ENCODE results near the gene AADAT. TPM values are rescaled to one million over a fixed set of nuclear protein-coding genes. Genes with fewer than 3 reads are reported as not detected.
A peak's percentile ranks its signal among the peaks of the same experiment; 100 is the strongest.
"Not testable (repeated sequence)": the region's sequence is repeated elsewhere in the genome, so short reads cannot be mapped to it uniquely, and the experiment has no call there.

The AADAT gene
- total RNA-seq, 1 donor from 2014 or later: 24.2 TPM

- Mint-ChIP-seq H3K27ac (no peak overlapping the region), H3K36me3 (peaks cover 5% of the 10 kb centered on the region), H3K9me3 (peaks cover 16% of the 10 kb centered on the region), H3K4me1 (peaks cover 22% of the 10 kb centered on the region), H3K27me3 (ENCODE audit: insufficient read depth, low read depth) (peaks cover 7% of the 10 kb centered on the region), H3K4me3 (no peak overlapping the region)
- Histone ChIP-seq H3K27ac (no peak overlapping the region), H3K4me1 (peaks cover 18% of the 10 kb centered on the region), H3K4me3 (no peak overlapping the region), H4K20me1 (ENCODE audit: low read depth) (no peaks in the 10 kb centered on the region), H3K4me2 (no peak overlapping the region), H3K27me3 (no peaks in the 10 kb centered on the region), H3F3A (ENCODE audit: low read depth) (peaks cover 6% of the 10 kb centered on the region), H3K9me3 (ENCODE audit: low read depth) (no peaks in the 10 kb centered on the region), H3K79me2 (ENCODE audit: low read depth) (no peaks in the 10 kb centered on the region), H2AFZ (replicated peaks) (no peak overlapping the region), H3K36me3 (no peaks in the 10 kb centered on the region), H3K9ac (no peak overlapping the region)
- no peak for DNase-seq (ENCODE audit: low spot score)
- TF ChIP-seq EZH2phosphoT487 (IDR thresholded peaks at IDR 0.05) (no peak), EZH2 (IDR thresholded peaks at IDR 0.05) (no peak)
- TF ChIP-seq, protein P1, sequence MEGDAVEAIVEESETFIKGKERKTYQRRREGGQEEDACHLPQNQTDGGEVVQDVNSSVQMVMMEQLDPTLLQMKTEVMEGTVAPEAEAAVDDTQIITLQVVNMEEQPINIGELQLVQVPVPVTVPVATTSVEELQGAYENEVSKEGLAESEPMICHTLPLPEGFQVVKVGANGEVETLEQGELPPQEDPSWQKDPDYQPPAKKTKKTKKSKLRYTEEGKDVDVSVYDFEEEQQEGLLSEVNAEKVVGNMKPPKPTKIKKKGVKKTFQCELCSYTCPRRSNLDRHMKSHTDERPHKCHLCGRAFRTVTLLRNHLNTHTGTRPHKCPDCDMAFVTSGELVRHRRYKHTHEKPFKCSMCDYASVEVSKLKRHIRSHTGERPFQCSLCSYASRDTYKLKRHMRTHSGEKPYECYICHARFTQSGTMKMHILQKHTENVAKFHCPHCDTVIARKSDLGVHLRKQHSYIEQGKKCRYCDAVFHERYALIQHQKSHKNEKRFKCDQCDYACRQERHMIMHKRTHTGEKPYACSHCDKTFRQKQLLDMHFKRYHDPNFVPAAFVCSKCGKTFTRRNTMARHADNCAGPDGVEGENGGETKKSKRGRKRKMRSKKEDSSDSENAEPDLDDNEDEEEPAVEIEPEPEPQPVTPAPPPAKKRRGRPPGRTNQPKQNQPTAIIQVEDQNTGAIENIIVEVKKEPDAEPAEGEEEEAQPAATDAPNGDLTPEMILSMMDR (IDR thresholded peaks at IDR 0.05): no peak
Observed at GRCh38 chr4:170114636-170115035, 24.9 kb upstream of the AADAT start.

GRCh38 chr4:170114183-170114582 lies 24.4 kb upstream of the AADAT start:
- not testable (repeated sequence) for H3K4me3 Mint-ChIP-seq; H3K36me3 Mint-ChIP-seq; H3K9ac ChIP-seq; H3K27me3 Mint-ChIP-seq (ENCODE audit: insufficient read depth, low read depth); H3F3A ChIP-seq (ENCODE audit: low read depth); H3K9me3 ChIP-seq (ENCODE audit: low read depth); H4K20me1 ChIP-seq (ENCODE audit: low read depth); DNase-seq (ENCODE audit: low spot score); H2AFZ ChIP-seq (replicated peaks); H3K79me2 ChIP-seq (ENCODE audit: low read depth); H3K4me3 ChIP-seq; H3K27me3 ChIP-seq; H3K4me2 ChIP-seq; H3K27ac ChIP-seq; H3K27ac Mint-ChIP-seq; H3K36me3 ChIP-seq
- H3K9me3 Mint-ChIP-seq: peaks cover 16% of the 10 kb centered on the region
- H3K4me1 Mint-ChIP-seq: peaks cover 27% of the 10 kb centered on the region
- H3K4me1 ChIP-seq: peaks cover 22% of the 10 kb centered on the region

GRCh38 chr4:170111546-170111945 lies 21.8 kb upstream of the AADAT start:
- H3K36me3 ChIP-seq: no peaks in the 10 kb centered on the region
- H3K4me2 ChIP-seq: no peak overlapping the region
- no peak overlapping the region for H3K27ac ChIP-seq
- H3K4me3 ChIP-seq: no peak overlapping the region
- no peaks in the 10 kb centered on the region for H3K27me3 ChIP-seq
- peaks cover 32% of the 10 kb centered on the region for H3K4me1 ChIP-seq
- H4K20me1 ChIP-seq (ENCODE audit: low read depth): no peaks in the 10 kb centered on the region
- H3K4me3 Mint-ChIP-seq: no peak overlapping the region
- TF ChIP-seq EZH2phosphoT487 (IDR thresholded peaks at IDR 0.05) (no peak), EZH2 (IDR thresholded peaks at IDR 0.05) (no peak)
- TF ChIP-seq, protein P1 (IDR thresholded peaks at IDR 0.05): no peak
- no peak overlapping the region for H3K9ac ChIP-seq
- H2AFZ ChIP-seq (replicated peaks): peak overlapping the region; percentile 44
- no peak for DNase-seq (ENCODE audit: low spot score)
- no peaks in the 10 kb centered on the region for H3K9me3 ChIP-seq (ENCODE audit: low read depth)
- H3K27ac Mint-ChIP-seq: no peak overlapping the region
- peaks cover 4% of the 10 kb centered on the region for H3K27me3 Mint-ChIP-seq (ENCODE audit: insufficient read depth, low read depth)
- H3K4me1 Mint-ChIP-seq: peaks cover 27% of the 10 kb centered on the region
- H3K79me2 ChIP-seq (ENCODE audit: low read depth): no peaks in the 10 kb centered on the region
- H3F3A ChIP-seq (ENCODE audit: low read depth): peaks cover 6% of the 10 kb centered on the region
- H3K9me3 Mint-ChIP-seq: peaks cover 3% of the 10 kb centered on the region
- H3K36me3 Mint-ChIP-seq: peaks cover 2% of the 10 kb centered on the region

DNA sequence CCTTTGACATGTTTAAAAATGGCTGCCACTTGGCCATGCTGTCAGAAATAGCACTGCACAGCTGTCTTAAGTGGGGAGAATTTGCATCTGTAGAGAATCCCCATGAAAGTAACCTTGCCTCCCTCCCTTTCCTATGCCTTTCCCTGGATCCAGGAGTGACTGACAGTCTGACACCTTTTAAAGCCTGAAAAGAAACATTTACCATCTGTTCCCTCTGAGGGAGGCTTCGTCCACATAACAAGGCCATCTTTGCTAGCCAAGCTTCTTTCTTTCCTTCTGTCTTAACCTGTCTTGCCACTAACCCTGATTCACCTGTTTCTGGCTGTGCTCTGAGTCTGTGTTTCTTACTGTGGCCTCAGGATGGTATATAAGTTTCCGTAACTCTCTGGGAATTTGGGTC lies 21.3 kb upstream of the AADAT start:
- H3K9me3 ChIP-seq (ENCODE audit: low read depth): no peaks in the 10 kb centered on the region
- H3K27me3 ChIP-seq: no peaks in the 10 kb centered on the region
- peaks cover 27% of the 10 kb centered on the region for H3K4me1 Mint-ChIP-seq
- H3K4me2 ChIP-seq: no peak overlapping the region
- peaks cover 6% of the 10 kb centered on the region for H3F3A ChIP-seq (ENCODE audit: low read depth)
- H3K4me3 Mint-ChIP-seq: no peak overlapping the region
- TF ChIP-seq EZH2 (IDR thresholded peaks at IDR 0.05) (no peak), EZH2phosphoT487 (IDR thresholded peaks at IDR 0.05) (no peak)
- TF ChIP-seq, protein P1 (IDR thresholded peaks at IDR 0.05): no peak
- H3K27ac ChIP-seq: no peak overlapping the region
- H3K79me2 ChIP-seq (ENCODE audit: low read depth): no peaks in the 10 kb centered on the region
- no peaks in the 10 kb centered on the region for H4K20me1 ChIP-seq (ENCODE audit: low read depth)
- no peak for DNase-seq (ENCODE audit: low spot score)
- H2AFZ ChIP-seq (replicated peaks): peak overlapping the region; percentile 42
- H3K36me3 ChIP-seq: no peaks in the 10 kb centered on the region
- H3K27ac Mint-ChIP-seq: peak overlapping the region; percentile 3
- no peak overlapping the region for H3K9ac ChIP-seq
- H3K4me3 ChIP-seq: no peak overlapping the region
- H3K4me1 ChIP-seq: peaks cover 32% of the 10 kb centered on the region
- H3K27me3 Mint-ChIP-seq (ENCODE audit: insufficient read depth, low read depth): peaks cover 2% of the 10 kb centered on the region
- no peaks in the 10 kb centered on the region for H3K36me3 Mint-ChIP-seq
- no peaks in the 10 kb centered on the region for H3K9me3 Mint-ChIP-seq
